Osteoblast (primary cell): ENCODE measurements around the gene SLC24A3. TPM values are rescaled to one million over a fixed set of nuclear protein-coding genes. Genes with fewer than 3 reads are reported as not detected.

Experiments
- DNase-seq: peaks from one replicate; pipeline ENCODE4 v3.0.0; 2011; ENCODE audit warnings: low spot score, mixed read lengths; ENCODE audit not compliant: insufficient read length; ENCODE audit errors: missing footprints
- H2AFZ ChIP-seq: 2 replicates; pipeline ENCODE4 v1.6.0; 2011; ENCODE audit warnings: mild to moderate bottlenecking, low read length
- H3K27ac ChIP-seq: 2 replicates; pipeline ENCODE4 v1.5.1; 2011; ENCODE audit warnings: mild to moderate bottlenecking, low read depth, low read length, moderate library complexity
- H3K27me3 ChIP-seq: 2 replicates; pipeline ENCODE4 v1.6.0; 2012; ENCODE audit warnings: mild to moderate bottlenecking, control low read depth, inconsistent platforms, low read length, moderate library complexity; ENCODE audit not compliant: insufficient read depth
- H3K36me3 ChIP-seq: 2 replicates; pipeline ENCODE4 v1.5.1; 2011; ENCODE audit warnings: mild to moderate bottlenecking, low read length, control low read depth, moderate library complexity; ENCODE audit not compliant: insufficient read depth
- H3K4me1 ChIP-seq: 2 replicates; pipeline ENCODE4 v1.5.1; 2011; ENCODE audit warnings: mild to moderate bottlenecking, low read length, control low read depth, moderate library complexity; ENCODE audit not compliant: insufficient read depth
- H3K4me2 ChIP-seq: 2 replicates; pipeline ENCODE4 v1.6.0; 2011; ENCODE audit warnings: mild to moderate bottlenecking, low read length; ENCODE audit not compliant: insufficient read depth
- H3K4me3 ChIP-seq: fragments of 200-600 bp; sonication (generic); 3 replicates; pipeline ENCODE4 v1.5.1; 2012; ENCODE audit warnings: mild to moderate bottlenecking, low read length, inconsistent platforms; ENCODE audit not compliant: insufficient read depth
- H3K79me2 ChIP-seq: 2 replicates; pipeline ENCODE4 v1.6.0; 2012; ENCODE audit warnings: mild to moderate bottlenecking, low read length, control low read depth, inconsistent platforms; ENCODE audit not compliant: insufficient read depth
- H3K9me3 ChIP-seq: 2 replicates; pipeline ENCODE4 v1.5.1; 2011; ENCODE audit warnings: low read depth, low read length, control low read depth
- H4K20me1 ChIP-seq: 2 replicates; pipeline ENCODE4 v1.6.0; 2012; ENCODE audit warnings: mild to moderate bottlenecking, low read length, control low read depth; ENCODE audit not compliant: insufficient read depth
- CTCF ChIP-seq: IDR thresholded peaks from 2 replicates; pipeline ENCODE4 v1.5.1; 2011; ENCODE audit warnings: mild to moderate bottlenecking, low read depth, low read length, moderate library complexity; ENCODE audit errors: extremely low read depth
- total RNA-seq: library from RNA; depleted of rRNA; stranded (reverse); fragments of >200 nt; gene quantifications from 2 replicates; pipeline ENCODE4 v1.2.3, GENCODE V29; 2012

Gene SLC24A3
- total RNA-seq, 1 donor: 1.1 TPM

GRCh38 chr20:19271879-19272651 is 59.6 kb downstream of the SLC24A3 start:
- no peak for DNase-seq
- Histone ChIP-seq H3K79me2 (no peaks in the 10 kb centered on the region), H3K27me3 (no peaks in the 10 kb centered on the region), H2AFZ (no peak overlapping the region), H3K4me1 (no peaks in the 10 kb centered on the region), H3K4me3 (no peak overlapping the region), H3K9me3 (no peaks in the 10 kb centered on the region), H3K36me3 (no peaks in the 10 kb centered on the region), H3K4me2 (no peak overlapping the region), H4K20me1 (no peaks in the 10 kb centered on the region), H3K27ac (no peak overlapping the region)
- no peak for TF ChIP-seq CTCF

DNA sequence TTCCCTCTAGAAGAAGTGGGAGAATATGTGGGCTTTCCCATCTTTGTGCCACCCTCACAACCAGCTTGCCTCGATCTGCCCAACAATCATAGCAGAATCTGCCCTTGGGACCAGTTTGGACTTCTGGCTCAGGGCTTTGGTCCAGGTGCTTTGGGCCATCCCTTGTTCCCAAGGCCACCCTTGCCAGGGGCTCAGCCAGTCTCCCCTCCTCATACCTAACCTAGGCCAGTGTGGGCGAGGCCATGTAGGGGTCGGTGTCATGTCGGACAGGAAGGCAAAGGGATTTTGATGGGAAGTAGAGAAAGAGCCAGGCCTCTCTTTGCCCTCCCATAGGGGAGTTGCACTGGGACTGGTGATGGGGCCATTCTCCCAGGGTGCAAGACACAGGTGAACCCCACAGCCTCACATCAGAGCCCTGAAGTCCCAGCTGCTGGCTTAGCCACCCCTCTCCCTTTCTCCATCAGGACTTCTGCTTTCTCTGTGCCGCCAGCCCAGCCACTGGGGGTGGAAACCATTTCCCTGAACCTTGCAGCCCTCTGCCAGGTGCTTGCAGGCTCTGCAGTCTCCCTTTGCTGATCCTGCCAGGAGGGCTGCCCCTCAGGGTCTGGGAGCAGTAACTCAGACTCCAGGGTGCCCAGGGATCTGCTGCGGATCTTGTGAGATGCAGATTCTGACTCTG is 60.7 kb downstream of the SLC24A3 start:
- Histone ChIP-seq H3K27me3 (no peaks in the 10 kb centered on the region), H4K20me1 (no peaks in the 10 kb centered on the region), H3K36me3 (no peaks in the 10 kb centered on the region), H3K4me3 (no peak overlapping the region), H3K4me1 (no peaks in the 10 kb centered on the region), H3K79me2 (no peaks in the 10 kb centered on the region), H3K27ac (no peak overlapping the region), H2AFZ (no peak overlapping the region), H3K4me2 (no peak overlapping the region), H3K9me3 (no peaks in the 10 kb centered on the region)
- no peak for DNase-seq
- TF ChIP-seq CTCF: no peak

- H3K4me2 ChIP-seq: no peak overlapping the region
- no peaks in the 10 kb centered on the region for H3K27me3 ChIP-seq
- H3K79me2 ChIP-seq: no peaks in the 10 kb centered on the region
- DNase-seq: no peak
- H3K36me3 ChIP-seq: no peaks in the 10 kb centered on the region
- H3K9me3 ChIP-seq: no peaks in the 10 kb centered on the region
- no peaks in the 10 kb centered on the region for H4K20me1 ChIP-seq
- H2AFZ ChIP-seq: no peak overlapping the region
- H3K4me3 ChIP-seq: no peak overlapping the region
- H3K27ac ChIP-seq: no peak overlapping the region
- TF ChIP-seq CTCF: no peak
- H3K4me1 ChIP-seq: no peaks in the 10 kb centered on the region
Measured at GRCh38 chr20:19274001-19274400, 61.6 kb downstream of the SLC24A3 start.

- DNase-seq: peak; percentile 50
- Histone ChIP-seq H4K20me1 (no peaks in the 10 kb centered on the region), H3K79me2 (no peaks in the 10 kb centered on the region), H3K4me3 (no peak overlapping the region), H3K4me2 (no peak overlapping the region), H3K27ac (no peak overlapping the region), H3K9me3 (no peaks in the 10 kb centered on the region), H3K36me3 (no peaks in the 10 kb centered on the region), H3K4me1 (no peaks in the 10 kb centered on the region), H2AFZ (no peak overlapping the region), H3K27me3 (no peaks in the 10 kb centered on the region)
- no peak for TF ChIP-seq CTCF
Measured at GRCh38 chr20:19274412-19275015, 62.1 kb downstream of the SLC24A3 start.
